Neural crest cell (in vitro differentiated cells): Measurements from ENCODE around the gene PHKB. TPM values are rescaled to one million over a fixed set of nuclear protein-coding genes. Genes with fewer than 3 reads are reported as not detected.
A peak's percentile ranks its signal among the peaks of the same experiment; 100 is the strongest.

ENCODE experiments used
- DNase-seq: peaks from one replicate; pipeline ENCODE4 v3.0.0; 2021; ENCODE audit warnings: low read depth, mixed read lengths, low spot score
- H3K27ac Mint-ChIP-seq: one replicate; pipeline ENCODE4 v1.8.0; 2021; ENCODE audit warnings: mild to moderate bottlenecking, mixed read lengths; ENCODE audit not compliant: unreplicated experiment
- H3K27me3 Mint-ChIP-seq: 2 replicates; pipeline ENCODE4 v1.8.0; 2021; ENCODE audit warnings: low read depth, mild to moderate bottlenecking, mixed read lengths
- H3K36me3 Mint-ChIP-seq: 2 replicates; pipeline ENCODE4 v1.8.0; 2021; ENCODE audit warnings: low read depth, mild to moderate bottlenecking, mixed read lengths
- H3K4me1 Mint-ChIP-seq: 2 replicates; pipeline ENCODE4 v1.8.0; 2021; ENCODE audit warnings: mixed read lengths
- H3K4me3 Mint-ChIP-seq: one replicate; pipeline ENCODE4 v1.8.0; 2021; ENCODE audit warnings: mild to moderate bottlenecking, mixed read lengths
- H3K9me3 Mint-ChIP-seq: 2 replicates; pipeline ENCODE4 v1.8.0; 2021; ENCODE audit warnings: mixed read lengths
- total RNA-seq: library from RNA; stranded (reverse); gene quantifications from 2 replicates; pipeline ENCODE4 v1.2.1, GENCODE V29; 2021
- TF ChIP-seq, protein P1 (sequence below): fragments of 200-600 bp; sonication (generic); conservative IDR thresholded peaks from 2 replicates; pipeline ENCODE4 v1.5.0; 2021; ENCODE audit warnings: antibody characterized with exemption, mild to moderate bottlenecking

The PHKB gene
- total RNA-seq, 1 donor from 2014 or later: 61.2 TPM

DNA sequence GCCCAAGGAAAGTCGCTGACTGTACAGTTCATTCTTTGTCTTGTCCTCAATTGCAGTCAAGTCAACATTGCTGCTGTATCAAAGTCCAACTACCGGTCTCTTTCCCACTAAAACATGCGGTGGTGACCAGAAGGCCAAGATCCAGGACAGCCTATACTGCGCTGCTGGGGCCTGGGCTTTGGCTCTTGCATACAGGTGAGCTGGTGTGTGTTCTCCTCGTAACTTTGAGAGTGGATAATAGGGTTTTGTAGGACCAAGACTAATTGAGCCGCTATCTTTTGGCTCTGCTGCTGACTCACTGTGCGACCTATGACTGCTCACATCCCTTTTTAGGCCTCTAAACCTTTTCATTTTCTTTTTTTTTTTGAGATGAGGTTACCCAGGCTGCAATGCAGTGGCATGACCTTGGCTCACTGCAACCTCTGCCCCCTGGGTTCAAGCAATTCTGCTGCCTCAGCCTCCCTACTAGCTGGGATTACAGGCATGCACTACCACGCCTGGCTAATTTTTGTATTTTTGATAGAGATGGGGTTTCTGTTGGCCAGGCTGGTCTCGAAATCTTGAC is 38.7 kb downstream of the PHKB start:
- H3K36me3 Mint-ChIP-seq: peaks cover 25% of the 10 kb centered on the region
- no peak for DNase-seq
- H3K4me1 Mint-ChIP-seq: no peaks in the 10 kb centered on the region
- H3K4me3 Mint-ChIP-seq: no peak overlapping the region
- H3K27ac Mint-ChIP-seq: no peak overlapping the region
- H3K27me3 Mint-ChIP-seq: no peaks in the 10 kb centered on the region
- TF ChIP-seq, protein P1, sequence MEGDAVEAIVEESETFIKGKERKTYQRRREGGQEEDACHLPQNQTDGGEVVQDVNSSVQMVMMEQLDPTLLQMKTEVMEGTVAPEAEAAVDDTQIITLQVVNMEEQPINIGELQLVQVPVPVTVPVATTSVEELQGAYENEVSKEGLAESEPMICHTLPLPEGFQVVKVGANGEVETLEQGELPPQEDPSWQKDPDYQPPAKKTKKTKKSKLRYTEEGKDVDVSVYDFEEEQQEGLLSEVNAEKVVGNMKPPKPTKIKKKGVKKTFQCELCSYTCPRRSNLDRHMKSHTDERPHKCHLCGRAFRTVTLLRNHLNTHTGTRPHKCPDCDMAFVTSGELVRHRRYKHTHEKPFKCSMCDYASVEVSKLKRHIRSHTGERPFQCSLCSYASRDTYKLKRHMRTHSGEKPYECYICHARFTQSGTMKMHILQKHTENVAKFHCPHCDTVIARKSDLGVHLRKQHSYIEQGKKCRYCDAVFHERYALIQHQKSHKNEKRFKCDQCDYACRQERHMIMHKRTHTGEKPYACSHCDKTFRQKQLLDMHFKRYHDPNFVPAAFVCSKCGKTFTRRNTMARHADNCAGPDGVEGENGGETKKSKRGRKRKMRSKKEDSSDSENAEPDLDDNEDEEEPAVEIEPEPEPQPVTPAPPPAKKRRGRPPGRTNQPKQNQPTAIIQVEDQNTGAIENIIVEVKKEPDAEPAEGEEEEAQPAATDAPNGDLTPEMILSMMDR: no peak
- H3K9me3 Mint-ChIP-seq: no peaks in the 10 kb centered on the region

DNA sequence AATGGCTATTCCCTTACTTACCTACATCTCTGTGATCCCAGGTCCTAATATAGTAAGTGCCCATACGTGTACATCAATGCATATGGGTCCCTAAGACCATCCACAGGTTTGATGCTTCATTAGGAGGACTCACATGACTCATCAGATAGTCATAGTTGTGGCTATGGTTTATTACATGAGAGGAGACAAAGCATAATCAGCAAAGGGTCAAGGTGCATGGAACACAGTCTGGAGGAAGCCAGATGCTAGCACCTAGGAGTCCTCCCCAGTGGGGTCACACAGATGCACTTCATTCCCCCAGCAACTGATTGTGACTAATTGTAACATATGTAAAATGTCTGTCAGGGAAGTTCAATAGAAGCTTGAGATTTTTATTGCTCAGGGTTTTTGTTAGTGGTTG is 42.8 kb downstream of the PHKB start:
- Mint-ChIP-seq H3K36me3 (peaks cover 27% of the 10 kb centered on the region), H3K9me3 (peaks cover 2% of the 10 kb centered on the region)

DNA sequence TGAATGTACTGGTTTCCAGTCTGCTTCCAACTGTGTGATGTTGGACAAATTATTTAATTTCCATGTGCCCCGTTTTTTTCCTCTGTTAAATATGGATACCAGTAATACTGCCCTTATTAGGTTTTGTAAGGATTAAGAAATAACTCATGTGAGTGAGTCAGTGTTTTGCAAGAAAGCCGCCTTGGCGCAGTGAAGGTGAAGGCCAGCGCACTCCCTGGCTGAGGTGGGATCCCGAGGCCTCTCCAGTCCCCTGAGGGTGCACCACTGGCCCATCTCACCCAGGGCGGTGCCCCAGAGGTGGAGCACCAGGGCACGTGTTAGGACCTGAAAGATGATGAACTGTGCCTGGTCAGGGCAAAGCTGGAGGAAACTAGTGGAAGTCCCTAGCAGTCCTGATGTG is 43.5 kb downstream of the PHKB start:
- DNase-seq: no peak
- H3K27ac Mint-ChIP-seq: peak overlapping the region; percentile 78
- peaks cover 11% of the 10 kb centered on the region for H3K4me1 Mint-ChIP-seq
- TF ChIP-seq, protein P1: no peak
- H3K36me3 Mint-ChIP-seq: peaks cover 25% of the 10 kb centered on the region
- H3K27me3 Mint-ChIP-seq: no peaks in the 10 kb centered on the region
- peaks cover 2% of the 10 kb centered on the region for H3K9me3 Mint-ChIP-seq
- no peak overlapping the region for H3K4me3 Mint-ChIP-seq

More for the DNA sequence above, 42.8 kb downstream of the PHKB start:
- no peak for DNase-seq
- no peak overlapping the region for H3K4me3 Mint-ChIP-seq
- H3K27me3 Mint-ChIP-seq: no peaks in the 10 kb centered on the region
- no peak overlapping the region for H3K27ac Mint-ChIP-seq
- peaks cover 11% of the 10 kb centered on the region for H3K4me1 Mint-ChIP-seq
- TF ChIP-seq, protein P1: no peak

DNA sequence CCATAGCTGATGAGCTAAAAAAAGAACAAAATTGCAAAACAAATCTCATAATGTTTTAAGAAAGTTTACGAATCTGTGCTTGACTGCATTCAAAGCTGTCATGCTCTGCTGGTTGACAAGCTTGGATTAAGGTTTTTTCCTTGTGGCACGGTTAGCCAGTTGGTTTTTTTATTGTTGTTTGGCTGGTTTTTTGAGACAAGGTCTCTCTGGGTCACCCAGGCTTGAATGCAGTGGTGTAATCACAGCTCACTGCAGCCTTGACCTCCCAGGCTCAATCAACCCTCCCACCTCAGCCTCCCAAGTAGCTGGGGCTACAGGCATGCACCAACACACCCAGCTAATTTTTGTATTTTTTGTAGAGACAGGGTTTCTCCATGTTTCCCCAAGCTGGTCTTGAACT is 45.7 kb downstream of the PHKB start:
- H3K4me1 Mint-ChIP-seq: peaks cover 11% of the 10 kb centered on the region
- no peaks in the 10 kb centered on the region for H3K27me3 Mint-ChIP-seq
- DNase-seq: no peak
- no peak overlapping the region for H3K4me3 Mint-ChIP-seq
- H3K27ac Mint-ChIP-seq: no peak overlapping the region
- H3K36me3 Mint-ChIP-seq: peaks cover 17% of the 10 kb centered on the region
- TF ChIP-seq, protein P1: no peak
- H3K9me3 Mint-ChIP-seq: peaks cover 2% of the 10 kb centered on the region

DNA sequence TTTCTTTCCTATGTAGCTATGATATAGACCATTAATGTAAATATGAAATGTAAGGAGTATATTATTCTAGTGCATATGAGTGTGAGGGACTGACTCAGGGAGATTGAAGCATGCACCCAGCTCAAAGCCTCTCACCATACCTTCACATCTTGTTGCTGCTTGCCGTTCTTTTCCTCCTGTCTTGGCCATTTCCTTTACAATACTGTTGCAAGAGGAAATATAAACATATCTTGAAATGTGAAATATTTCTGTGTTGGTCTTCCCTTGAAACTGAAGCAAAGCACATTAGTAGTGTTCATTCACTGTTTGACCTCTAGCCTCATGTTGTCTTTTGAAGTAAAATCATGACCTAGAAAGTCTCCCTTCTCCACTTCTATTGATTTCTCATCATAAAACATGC is 46.6 kb downstream of the PHKB start:
- H3K4me3 Mint-ChIP-seq: no peak overlapping the region
- peaks cover 2% of the 10 kb centered on the region for H3K9me3 Mint-ChIP-seq
- TF ChIP-seq, protein P1: no peak
- no peaks in the 10 kb centered on the region for H3K27me3 Mint-ChIP-seq
- no peak overlapping the region for H3K27ac Mint-ChIP-seq
- peaks cover 11% of the 10 kb centered on the region for H3K4me1 Mint-ChIP-seq
- DNase-seq: no peak
- H3K36me3 Mint-ChIP-seq: peaks cover 16% of the 10 kb centered on the region

DNA sequence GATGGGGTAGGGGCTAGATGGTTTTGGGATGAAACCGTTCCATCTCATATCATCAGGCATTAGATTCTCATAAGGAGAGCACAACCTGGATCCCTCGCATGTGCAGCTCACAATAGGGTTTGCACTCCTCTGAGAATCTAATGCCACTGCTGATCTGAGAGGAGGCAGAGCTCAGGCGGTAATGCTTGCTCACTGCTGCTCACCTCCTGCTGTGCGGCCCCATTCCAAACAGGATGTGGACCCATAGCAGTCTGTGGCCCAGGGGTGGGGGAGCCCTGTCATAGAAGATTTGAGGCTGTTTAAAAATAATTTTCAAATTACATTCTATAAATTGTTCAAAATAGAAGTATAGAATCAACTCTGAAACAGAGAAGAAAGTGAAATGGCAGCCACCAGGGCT is 50.8 kb downstream of the PHKB start:
- TF ChIP-seq, protein P1: no peak
- no peak for DNase-seq
- H3K27me3 Mint-ChIP-seq: no peaks in the 10 kb centered on the region
- H3K4me3 Mint-ChIP-seq: no peak overlapping the region
- H3K4me1 Mint-ChIP-seq: peaks cover 5% of the 10 kb centered on the region
- H3K9me3 Mint-ChIP-seq: no peaks in the 10 kb centered on the region
- no peak overlapping the region for H3K27ac Mint-ChIP-seq
- peaks cover 6% of the 10 kb centered on the region for H3K36me3 Mint-ChIP-seq
